Measurements from ENCODE around the gene RAB6B.

DNA sequence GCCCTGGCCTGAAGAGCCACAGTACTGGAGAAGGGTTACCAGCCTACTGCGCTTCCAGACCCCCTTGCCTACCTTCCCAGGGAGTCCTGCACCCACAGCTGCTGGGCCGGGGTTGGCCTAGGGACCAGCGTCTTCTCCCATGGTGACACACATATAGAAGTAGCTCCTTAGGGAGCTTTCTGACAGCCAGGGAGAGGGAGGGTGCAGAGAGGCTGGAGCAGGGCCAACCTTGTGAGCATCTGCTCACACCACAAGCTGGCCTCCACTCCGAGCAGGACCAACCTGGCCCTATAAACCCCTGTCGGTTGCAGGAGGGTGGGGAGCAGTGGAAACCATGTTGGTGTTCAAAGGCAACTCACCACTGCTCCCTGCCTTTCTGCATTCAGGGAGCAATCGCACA is 54.9 kb downstream of the RAB6B start:
- no peak for TF ChIP-seq CHD2 (IDR thresholded peaks at IDR 0.05; ENCODE audit: low read length)
- TF ChIP-seq CBX5 (IDR thresholded peaks at IDR 0.05; ENCODE audit: low read depth, low read length) = no peak
- no peak for TF ChIP-seq SRF (IDR thresholded peaks at IDR 0.05; ENCODE audit: low read depth, low read length)
- TF ChIP-seq TAF1 (IDR thresholded peaks at IDR 0.05; ENCODE audit: low read depth, low read length) = no peak
- no peak for TF ChIP-seq EZH2 (IDR thresholded peaks at IDR 0.05; ENCODE audit: low read depth, low read length, severe bottlenecking)
- TF ChIP-seq, protein P1, sequence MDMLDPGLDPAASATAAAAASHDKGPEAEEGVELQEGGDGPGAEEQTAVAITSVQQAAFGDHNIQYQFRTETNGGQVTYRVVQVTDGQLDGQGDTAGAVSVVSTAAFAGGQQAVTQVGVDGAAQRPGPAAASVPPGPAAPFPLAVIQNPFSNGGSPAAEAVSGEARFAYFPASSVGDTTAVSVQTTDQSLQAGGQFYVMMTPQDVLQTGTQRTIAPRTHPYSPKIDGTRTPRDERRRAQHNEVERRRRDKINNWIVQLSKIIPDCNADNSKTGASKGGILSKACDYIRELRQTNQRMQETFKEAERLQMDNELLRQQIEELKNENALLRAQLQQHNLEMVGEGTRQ (IDR thresholded peaks at IDR 0.05; ENCODE audit: low read length) = no peak
- TF ChIP-seq TEAD4 (IDR thresholded peaks at IDR 0.05; ENCODE audit: low read depth, low read length) = no peak
- TF ChIP-seq, protein P2, sequence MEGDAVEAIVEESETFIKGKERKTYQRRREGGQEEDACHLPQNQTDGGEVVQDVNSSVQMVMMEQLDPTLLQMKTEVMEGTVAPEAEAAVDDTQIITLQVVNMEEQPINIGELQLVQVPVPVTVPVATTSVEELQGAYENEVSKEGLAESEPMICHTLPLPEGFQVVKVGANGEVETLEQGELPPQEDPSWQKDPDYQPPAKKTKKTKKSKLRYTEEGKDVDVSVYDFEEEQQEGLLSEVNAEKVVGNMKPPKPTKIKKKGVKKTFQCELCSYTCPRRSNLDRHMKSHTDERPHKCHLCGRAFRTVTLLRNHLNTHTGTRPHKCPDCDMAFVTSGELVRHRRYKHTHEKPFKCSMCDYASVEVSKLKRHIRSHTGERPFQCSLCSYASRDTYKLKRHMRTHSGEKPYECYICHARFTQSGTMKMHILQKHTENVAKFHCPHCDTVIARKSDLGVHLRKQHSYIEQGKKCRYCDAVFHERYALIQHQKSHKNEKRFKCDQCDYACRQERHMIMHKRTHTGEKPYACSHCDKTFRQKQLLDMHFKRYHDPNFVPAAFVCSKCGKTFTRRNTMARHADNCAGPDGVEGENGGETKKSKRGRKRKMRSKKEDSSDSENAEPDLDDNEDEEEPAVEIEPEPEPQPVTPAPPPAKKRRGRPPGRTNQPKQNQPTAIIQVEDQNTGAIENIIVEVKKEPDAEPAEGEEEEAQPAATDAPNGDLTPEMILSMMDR (IDR thresholded peaks at IDR 0.05; ENCODE audit: control extremely low read depth in 1 of 3, insufficient read depth in 1 of 3, low read depth in 1 of 3, low read length in 3 of 3) = no peak

Data from H1 (cell line).